ENCODE results near the gene ERC1. TPM values are rescaled to one million over a fixed set of nuclear protein-coding genes. Genes with fewer than 3 reads are reported as not detected.

The ERC1 gene
- total and polyA plus RNA-seq, 2 donors (not counting 1 experiment from before 2014, with no cell fraction given): 19.7 to 34.5 TPM

DNA sequence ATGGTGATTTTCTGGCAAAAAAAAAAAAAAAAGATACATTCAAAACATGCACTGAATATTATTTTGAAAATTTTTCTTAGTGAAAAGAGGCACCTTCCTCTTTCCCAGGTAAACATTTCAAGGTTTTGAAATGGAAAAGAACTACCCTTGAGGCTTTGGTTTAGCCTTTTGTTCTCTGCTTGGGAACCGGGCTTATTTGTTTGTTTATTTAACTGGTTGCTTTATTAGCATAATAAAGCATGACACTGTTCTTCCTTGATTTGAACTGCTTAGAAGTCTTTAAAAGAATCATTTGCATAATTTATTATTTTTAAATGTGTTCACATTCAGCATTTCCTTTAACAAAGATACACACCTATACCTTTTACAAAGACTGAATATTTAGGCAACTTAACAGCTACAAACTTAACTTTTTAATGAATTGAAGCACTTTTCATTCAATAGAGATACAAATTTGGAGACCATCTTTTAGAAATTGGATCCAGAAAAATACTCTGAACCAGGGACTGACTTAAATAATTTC is 428.9 kb downstream of the ERC1 start:
- no peak overlapping the region for H3K4me2 ChIP-seq (ENCODE audit: extremely low read depth, insufficient read depth, low read length)
- no peaks in the 10 kb centered on the region for H3K4me1 ChIP-seq (ENCODE audit: control insufficient read depth, extremely low read depth, insufficient read depth, low read length)
- no peak overlapping the region for H3K4me3 ChIP-seq (replicated peaks in 1 of 4; ENCODE audit: control extremely low read depth in 1 of 4, insufficient read depth in 1 of 4, low read depth in 3 of 4, low read length in 4 of 4)
- no peak for TF ChIP-seq EZH2 (IDR thresholded peaks at IDR 0.05; ENCODE audit: low read length, missing control alignments)
- TF ChIP-seq, protein P1, sequence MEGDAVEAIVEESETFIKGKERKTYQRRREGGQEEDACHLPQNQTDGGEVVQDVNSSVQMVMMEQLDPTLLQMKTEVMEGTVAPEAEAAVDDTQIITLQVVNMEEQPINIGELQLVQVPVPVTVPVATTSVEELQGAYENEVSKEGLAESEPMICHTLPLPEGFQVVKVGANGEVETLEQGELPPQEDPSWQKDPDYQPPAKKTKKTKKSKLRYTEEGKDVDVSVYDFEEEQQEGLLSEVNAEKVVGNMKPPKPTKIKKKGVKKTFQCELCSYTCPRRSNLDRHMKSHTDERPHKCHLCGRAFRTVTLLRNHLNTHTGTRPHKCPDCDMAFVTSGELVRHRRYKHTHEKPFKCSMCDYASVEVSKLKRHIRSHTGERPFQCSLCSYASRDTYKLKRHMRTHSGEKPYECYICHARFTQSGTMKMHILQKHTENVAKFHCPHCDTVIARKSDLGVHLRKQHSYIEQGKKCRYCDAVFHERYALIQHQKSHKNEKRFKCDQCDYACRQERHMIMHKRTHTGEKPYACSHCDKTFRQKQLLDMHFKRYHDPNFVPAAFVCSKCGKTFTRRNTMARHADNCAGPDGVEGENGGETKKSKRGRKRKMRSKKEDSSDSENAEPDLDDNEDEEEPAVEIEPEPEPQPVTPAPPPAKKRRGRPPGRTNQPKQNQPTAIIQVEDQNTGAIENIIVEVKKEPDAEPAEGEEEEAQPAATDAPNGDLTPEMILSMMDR (conservative IDR thresholded peaks at IDR 0.05 in 1 of 2, IDR thresholded peaks at IDR 0.05 in 1 of 2; ENCODE audit: low read depth in 1 of 2, low read length in 2 of 2): no peak
- H4K20me1 ChIP-seq (ENCODE audit: control insufficient read depth, extremely low read depth, insufficient read depth, low read length): no peaks in the 10 kb centered on the region
- no peak for DNase-seq (ENCODE audit: low read depth in 2 of 2)
- no peaks in the 10 kb centered on the region for H3K9me3 ChIP-seq (ENCODE audit: control insufficient read depth, insufficient read depth, low read depth, low read length)
- H3K79me2 ChIP-seq (ENCODE audit: control insufficient read depth, insufficient read depth, low read length): no peaks in the 10 kb centered on the region
- no peak overlapping the region for H2AFZ ChIP-seq (ENCODE audit: low read length)
- no peak overlapping the region for H3K27ac ChIP-seq (ENCODE audit: insufficient read depth, low read length)
- H3K36me3 ChIP-seq (ENCODE audit: control insufficient read depth, insufficient read depth, low read length): no peaks in the 10 kb centered on the region
- H3K9ac ChIP-seq (ENCODE audit: insufficient read depth, low read length): no peak overlapping the region
- H3K27me3 ChIP-seq (ENCODE audit: control insufficient read depth, insufficient read depth, low read length): no peaks in the 10 kb centered on the region

DNA sequence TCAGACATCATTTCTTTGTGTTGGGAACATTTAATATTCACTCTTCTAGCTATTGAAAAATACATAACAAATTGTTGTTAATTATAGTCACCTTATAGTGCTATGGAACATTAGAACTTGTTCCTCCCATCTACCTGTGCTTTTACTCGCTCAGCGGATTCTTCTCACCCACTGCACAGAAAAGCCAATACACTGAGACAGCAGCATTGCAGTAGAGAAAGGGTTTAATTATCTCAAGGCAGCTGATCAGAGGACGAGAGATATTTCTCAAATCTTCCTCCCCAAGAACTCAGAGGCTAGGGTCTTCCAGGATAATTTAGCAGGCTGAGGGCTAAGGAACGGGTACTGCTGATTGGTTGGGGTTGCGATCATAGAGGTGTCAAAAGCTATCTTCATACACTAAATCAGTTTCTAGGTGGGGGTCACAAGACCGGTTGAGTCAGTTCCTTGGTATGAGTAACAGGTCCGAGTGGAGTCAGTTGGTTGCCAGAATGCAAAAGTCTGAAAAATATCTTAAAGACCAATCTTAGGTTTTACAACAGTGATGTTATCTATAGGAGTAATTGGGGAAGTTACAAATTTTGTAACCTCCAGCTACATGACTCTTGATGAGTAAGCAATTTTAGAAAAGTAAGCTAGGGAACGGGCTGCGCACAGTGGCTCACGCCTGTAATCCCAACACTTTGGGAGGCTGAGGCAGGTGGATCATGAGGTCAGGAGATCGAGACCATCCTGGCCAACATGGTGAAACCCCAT is 430.2 kb downstream of the ERC1 start:
- H3K4me2 ChIP-seq (ENCODE audit: extremely low read depth, insufficient read depth, low read length): no peak overlapping the region
- H3K79me2 ChIP-seq (ENCODE audit: control insufficient read depth, insufficient read depth, low read length): no peaks in the 10 kb centered on the region
- H4K20me1 ChIP-seq (ENCODE audit: control insufficient read depth, extremely low read depth, insufficient read depth, low read length): no peaks in the 10 kb centered on the region
- no peaks in the 10 kb centered on the region for H3K4me1 ChIP-seq (ENCODE audit: control insufficient read depth, extremely low read depth, insufficient read depth, low read length)
- no peak overlapping the region for H3K4me3 ChIP-seq (replicated peaks in 1 of 4; ENCODE audit: control extremely low read depth in 1 of 4, insufficient read depth in 1 of 4, low read depth in 3 of 4, low read length in 4 of 4)
- no peaks in the 10 kb centered on the region for H3K36me3 ChIP-seq (ENCODE audit: control insufficient read depth, insufficient read depth, low read length)
- H2AFZ ChIP-seq (ENCODE audit: low read length): no peak overlapping the region
- DNase-seq (ENCODE audit: low read depth in 2 of 2): no peak
- no peak overlapping the region for H3K27ac ChIP-seq (ENCODE audit: insufficient read depth, low read length)
- no peak overlapping the region for H3K9ac ChIP-seq (ENCODE audit: insufficient read depth, low read length)
- no peak for TF ChIP-seq EZH2 (IDR thresholded peaks at IDR 0.05; ENCODE audit: low read length, missing control alignments)
- TF ChIP-seq, protein P1 (conservative IDR thresholded peaks at IDR 0.05 in 1 of 2, IDR thresholded peaks at IDR 0.05 in 1 of 2; ENCODE audit: low read depth in 1 of 2, low read length in 2 of 2): no peak
- no peaks in the 10 kb centered on the region for H3K9me3 ChIP-seq (ENCODE audit: control insufficient read depth, insufficient read depth, low read depth, low read length)
- no peaks in the 10 kb centered on the region for H3K27me3 ChIP-seq (ENCODE audit: control insufficient read depth, insufficient read depth, low read length)

DNA sequence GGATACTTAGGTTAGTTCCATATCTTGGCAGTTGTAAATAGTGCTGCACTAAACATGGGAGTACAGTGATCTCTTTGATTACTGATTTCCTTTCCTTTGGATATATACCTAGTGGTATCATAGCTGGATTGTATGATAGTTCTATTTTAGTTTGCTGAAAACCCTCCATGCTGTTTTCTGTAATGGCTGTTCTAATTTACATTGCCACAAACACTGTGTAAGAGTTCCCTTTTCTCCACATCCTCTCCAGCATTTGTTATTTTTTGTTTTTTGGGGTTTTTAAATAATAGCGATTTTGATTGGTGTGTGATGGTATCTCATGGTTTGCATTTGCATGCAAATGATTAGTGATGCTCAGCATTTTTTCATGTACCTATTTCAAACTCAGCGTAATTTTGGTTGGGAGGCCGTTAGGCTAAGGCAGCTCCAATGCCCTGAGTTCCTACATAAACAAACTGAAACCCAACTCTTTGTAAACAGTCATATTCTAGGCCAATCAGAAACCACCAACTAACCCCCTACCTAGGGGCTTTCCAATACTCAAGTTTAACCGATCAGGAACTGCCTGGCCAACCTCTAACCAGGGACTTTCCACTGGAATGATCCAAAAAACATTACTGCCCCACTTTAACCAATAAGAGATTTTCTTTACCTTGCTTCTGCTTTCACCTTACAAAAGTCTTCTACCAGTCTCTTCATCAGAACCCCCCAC is 431.7 kb downstream of the ERC1 start:
- Histone ChIP-seq H3K36me3 (ENCODE audit: control insufficient read depth, insufficient read depth, low read length) (no peaks in the 10 kb centered on the region), H3K4me1 (ENCODE audit: control insufficient read depth, extremely low read depth, insufficient read depth, low read length) (no peaks in the 10 kb centered on the region), H3K4me2 (ENCODE audit: extremely low read depth, insufficient read depth, low read length) (no peak overlapping the region), H3K9ac (ENCODE audit: insufficient read depth, low read length) (no peak overlapping the region), H4K20me1 (ENCODE audit: control insufficient read depth, extremely low read depth, insufficient read depth, low read length) (no peaks in the 10 kb centered on the region), H3K27ac (ENCODE audit: insufficient read depth, low read length) (no peak overlapping the region), H2AFZ (ENCODE audit: low read length) (no peak overlapping the region), H3K79me2 (ENCODE audit: control insufficient read depth, insufficient read depth, low read length) (no peaks in the 10 kb centered on the region), H3K27me3 (ENCODE audit: control insufficient read depth, insufficient read depth, low read length) (no peaks in the 10 kb centered on the region), H3K9me3 (ENCODE audit: control insufficient read depth, insufficient read depth, low read depth, low read length) (no peaks in the 10 kb centered on the region), H3K4me3 (replicated peaks in 1 of 4; ENCODE audit: control extremely low read depth in 1 of 4, insufficient read depth in 1 of 4, low read depth in 3 of 4, low read length in 4 of 4) (no peak overlapping the region)
- no peak for DNase-seq (ENCODE audit: low read depth in 2 of 2)
- TF ChIP-seq, protein P1 (conservative IDR thresholded peaks at IDR 0.05 in 1 of 2, IDR thresholded peaks at IDR 0.05 in 1 of 2; ENCODE audit: low read depth in 1 of 2, low read length in 2 of 2): no peak
- no peak for TF ChIP-seq EZH2 (IDR thresholded peaks at IDR 0.05; ENCODE audit: low read length, missing control alignments)
